HG02678 (cell line): Measurements from ENCODE around the gene RAB27A.
"Not testable (repeated sequence)": the region's sequence is repeated elsewhere in the genome, so short reads cannot be mapped to it uniquely, and the experiment has no call there.

Experiments
- ATAC-seq: cut with Tn5 transposase; IDR thresholded peaks from one replicate; pipeline ENCODE4 v1.9.1; 2021; ENCODE audit warnings: mild to moderate bottlenecking, moderate library complexity; ENCODE audit not compliant: unreplicated experiment

Gene RAB27A

GRCh38 chr15:55252201-55252600 is 37.4 kb downstream of the RAB27A start:
- ATAC-seq: not testable (repeated sequence)

GRCh38 chr15:55250941-55251340 is 38.7 kb downstream of the RAB27A start:
- no peak for ATAC-seq

DNA sequence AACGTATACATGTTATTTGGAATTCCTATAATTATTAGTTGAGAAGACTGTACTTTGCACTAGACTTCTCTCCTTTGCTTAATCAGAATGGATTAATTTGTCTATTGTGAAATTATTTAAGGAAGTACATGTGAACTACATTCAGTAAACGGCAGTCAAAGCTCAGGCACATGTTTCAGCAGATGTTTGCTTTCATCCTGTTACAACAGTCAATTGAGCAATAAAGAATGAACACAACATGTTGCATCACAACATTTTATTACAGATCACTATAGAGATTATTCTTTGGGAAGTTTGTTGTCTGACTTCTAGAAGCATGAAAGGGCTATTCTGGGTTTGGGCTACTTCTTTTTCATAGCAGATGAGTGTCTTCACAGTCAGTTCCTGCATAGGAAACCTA is 39.2 kb downstream of the RAB27A start:
- no peak for ATAC-seq

DNA sequence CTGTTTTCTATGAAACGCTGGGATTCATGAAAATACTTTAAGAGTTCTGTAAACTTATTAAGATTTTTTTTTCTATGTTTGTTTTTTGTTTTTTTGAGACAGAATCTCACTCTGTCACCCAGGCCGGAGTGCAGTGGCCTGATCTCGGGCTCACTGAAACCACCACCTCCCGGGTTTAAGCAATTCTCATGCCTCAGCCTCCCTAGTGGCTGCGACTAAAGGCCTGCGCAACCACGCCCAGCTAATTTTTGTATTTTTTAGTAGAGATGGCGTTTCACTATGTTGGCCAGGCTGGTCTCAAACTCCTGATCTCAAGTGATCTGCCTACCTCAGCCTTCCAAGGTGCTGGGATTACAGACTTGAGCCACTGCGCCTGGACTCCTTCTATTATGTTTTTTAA is 39.7 kb downstream of the RAB27A start:
- not testable (repeated sequence) for ATAC-seq

- ATAC-seq: no peak
Observed at GRCh38 chr15:55248895-55249294, 40.7 kb downstream of the RAB27A start.

DNA sequence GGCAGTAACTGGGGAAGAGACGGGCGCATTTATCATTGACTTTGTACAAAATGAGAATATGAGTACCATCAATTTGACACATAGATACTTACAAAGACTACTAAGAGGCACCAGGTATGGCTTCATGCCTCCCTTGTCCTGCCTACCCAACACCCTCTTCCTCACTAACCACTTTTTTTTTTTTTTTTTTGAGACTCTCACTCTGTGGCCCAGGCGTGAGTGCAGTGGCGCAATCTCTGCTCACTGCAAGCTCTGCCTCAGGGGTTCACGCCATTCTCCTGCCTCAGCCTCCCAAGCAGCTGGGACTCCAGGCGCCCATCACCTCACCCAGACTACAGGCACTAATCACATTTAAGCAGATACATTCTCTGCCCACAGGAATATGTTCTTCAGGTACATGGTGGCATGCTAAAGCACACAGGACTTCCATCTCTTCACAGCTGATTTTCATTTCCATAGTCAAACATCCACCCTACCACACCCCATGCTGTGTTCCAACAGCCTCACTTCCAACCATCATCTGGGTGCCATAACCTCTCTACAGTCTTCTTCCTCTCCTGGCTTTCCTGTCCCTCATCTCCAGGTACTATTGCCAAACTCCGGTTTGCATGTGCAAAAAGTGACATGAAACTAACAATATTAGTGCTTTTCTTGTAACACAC is 41.7 kb downstream of the RAB27A start:
- ATAC-seq: no peak

- ATAC-seq: no peak
Observed at GRCh38 chr15:55247311-55247710, 42.3 kb downstream of the RAB27A start.

DNA sequence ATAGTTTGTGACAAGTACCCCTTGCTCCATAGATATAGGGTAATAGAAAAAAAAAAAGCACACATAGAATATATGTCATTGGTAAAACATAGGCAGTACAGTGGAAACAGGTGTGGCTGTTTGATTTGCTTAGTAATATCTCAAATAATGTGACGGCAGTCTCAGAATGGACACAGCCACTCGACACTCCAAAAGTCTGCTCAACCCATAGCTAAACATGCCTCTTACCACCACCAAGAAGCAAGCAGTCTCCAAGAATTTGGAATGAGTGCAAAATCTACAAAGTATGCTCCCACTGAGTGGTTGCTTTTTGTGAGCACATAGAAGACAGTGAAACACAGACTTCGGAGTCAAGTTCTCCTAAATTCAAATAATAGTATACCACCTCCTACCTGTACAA is 43.0 kb downstream of the RAB27A start:
- no peak for ATAC-seq

DNA sequence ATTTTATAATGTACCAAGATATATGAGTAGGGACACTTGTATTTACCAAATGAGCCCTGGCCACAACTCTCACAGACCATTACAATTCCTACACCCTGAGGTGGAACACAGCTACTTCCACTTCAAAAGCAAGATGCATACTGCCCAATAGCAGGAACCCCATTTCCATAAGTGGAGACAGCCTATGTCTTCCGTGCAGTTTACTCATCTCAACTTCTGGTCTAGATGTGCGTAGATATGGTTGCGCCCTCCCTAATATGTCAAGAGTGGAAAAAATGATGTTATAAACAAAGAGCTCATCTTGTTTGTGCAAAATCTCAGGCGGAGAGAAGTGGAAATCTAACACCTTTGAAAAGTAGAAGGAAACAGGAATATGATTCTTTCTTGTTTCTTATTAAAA is 44.6 kb downstream of the RAB27A start:
- no peak for ATAC-seq

DNA sequence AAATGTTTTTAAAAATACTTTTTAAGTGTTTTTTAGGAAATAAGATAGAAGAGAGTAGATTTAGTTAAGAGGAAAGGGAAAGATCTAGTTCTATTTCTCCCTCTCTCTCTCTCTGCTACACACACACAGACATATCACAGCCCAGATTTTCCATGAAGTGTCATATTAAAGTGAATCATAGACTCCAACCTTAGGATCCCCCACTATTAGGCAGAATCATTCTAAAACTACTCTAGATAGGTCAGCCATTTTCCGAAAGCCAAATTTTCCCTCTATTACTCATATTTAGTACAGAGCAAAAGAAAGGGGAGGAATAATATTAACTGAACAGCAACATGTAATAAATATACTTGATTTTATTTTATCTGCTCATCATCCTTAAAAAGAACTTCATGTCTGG is 47.7 kb downstream of the RAB27A start:
- no peak for ATAC-seq

GRCh38 chr15:55241186-55241585 is 48.4 kb downstream of the RAB27A start:
- ATAC-seq: no peak

- no peak for ATAC-seq
Observed at GRCh38 chr15:55240125-55240760, 49.4 kb downstream of the RAB27A start.

GRCh38 chr15:55239440-55240124 is 50.0 kb downstream of the RAB27A start:
- ATAC-seq: no peak

- ATAC-seq: no peak
Observed at GRCh38 chr15:55238877-55239276, 50.7 kb downstream of the RAB27A start.

DNA sequence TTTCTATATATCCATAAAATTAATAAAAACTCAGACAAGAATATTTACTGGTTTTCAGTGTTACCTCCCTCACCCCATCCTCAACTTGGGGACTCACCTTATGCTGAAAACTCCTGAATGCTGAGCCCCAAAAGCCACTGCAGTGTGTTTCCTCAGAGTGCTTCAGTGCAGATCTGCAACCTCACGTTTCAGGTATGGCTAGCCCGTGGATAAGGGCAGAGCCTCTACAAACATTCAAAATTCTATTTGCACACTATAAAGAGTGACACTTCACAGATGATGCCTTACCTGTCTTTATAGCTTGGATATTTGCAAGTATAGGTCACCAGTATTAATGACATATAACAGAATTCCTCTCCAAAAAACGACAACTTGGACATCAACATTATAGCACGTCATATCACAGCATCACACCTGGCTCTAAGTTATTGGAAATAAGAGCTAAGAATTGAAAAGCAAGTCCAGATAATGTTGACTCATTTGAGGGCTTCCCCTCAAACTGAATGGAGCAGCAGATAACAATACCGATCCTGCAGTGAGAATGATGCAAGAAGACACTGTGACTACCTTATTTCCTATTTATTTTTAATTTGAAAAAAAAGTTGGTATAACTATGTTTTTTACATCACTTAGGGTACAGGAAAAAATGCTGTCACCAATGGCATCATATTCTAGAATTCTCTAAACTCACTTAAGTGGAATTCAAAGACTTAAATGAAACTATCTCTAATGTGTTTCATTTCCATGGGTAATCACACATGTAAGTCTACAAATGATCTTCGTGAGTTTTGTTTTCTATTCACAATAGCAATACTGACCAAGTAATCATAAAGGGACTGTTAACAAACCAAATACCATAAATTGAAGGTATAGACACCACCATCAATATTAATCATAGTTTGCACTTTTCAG is 52.1 kb downstream of the RAB27A start:
- ATAC-seq: no peak

- no peak for ATAC-seq
Observed at GRCh38 chr15:55235546-55236036, 54.0 kb downstream of the RAB27A start.

- ATAC-seq: no peak
Observed at GRCh38 chr15:55234800-55235104, 54.9 kb downstream of the RAB27A start.

- ATAC-seq: no peak
Observed at GRCh38 chr15:55234104-55234799, 55.4 kb downstream of the RAB27A start.

GRCh38 chr15:55231455-55231854 is 58.2 kb downstream of the RAB27A start:
- no peak for ATAC-seq

DNA sequence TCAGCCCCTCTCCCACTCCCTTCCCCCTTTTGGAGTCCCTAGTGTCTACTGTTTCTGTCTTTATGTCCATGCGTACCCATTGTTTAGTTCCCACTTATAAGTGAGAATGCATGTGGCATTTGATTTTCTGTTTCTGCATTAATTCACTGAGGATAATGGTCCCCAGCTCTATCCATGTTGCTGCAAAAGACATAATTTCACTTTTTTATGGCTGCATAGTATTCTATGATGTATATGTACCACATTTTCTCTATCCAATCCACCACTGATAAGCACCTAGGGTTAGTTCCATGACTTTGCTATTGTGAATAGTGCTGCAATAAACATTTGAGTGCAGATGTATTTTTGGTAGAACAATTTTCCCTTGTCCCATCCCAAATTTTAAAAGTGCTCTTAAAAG is 58.7 kb downstream of the RAB27A start:
- ATAC-seq: no peak
